Breast epithelium (tissue), 4 donors: ENCODE results near the gene PDIA6. TPM values are rescaled to one million over a fixed set of nuclear protein-coding genes. Genes with fewer than 3 reads are reported as not detected.

Source experiments
- DNase-seq, 2 donors: peaks; one replicate each; pipeline ENCODE4 v3.0.0-alpha.2; 2019; ENCODE audit warnings: low spot score in 2 of 2
- H3K27ac ChIP-seq, 2 donors: fragments of 200-600 bp; sonication (generic) in 1 of 2; one replicate each; pipeline ENCODE4 v1.5.1; 2016 to 2019; ENCODE audit warnings: mild to moderate bottlenecking in 1 of 2
- H3K27me3 ChIP-seq, 2 donors: fragments of 200-600 bp; sonication (generic) in 1 of 2; one replicate each; pipeline versions ENCODE4 v1.5.1 to v1.6.0; 2017 to 2019; ENCODE audit warnings: control low read depth in 1 of 2, mild to moderate bottlenecking in 1 of 2
- H3K36me3 ChIP-seq: fragments of 200-600 bp; one replicate; pipeline ENCODE4 v1.5.1; 2019
- H3K4me1 ChIP-seq, 2 donors: fragments of 200-600 bp; sonication (generic); one replicate each; pipeline ENCODE4 v1.5.1; 2016 to 2019; ENCODE audit warnings: control low read depth in 1 of 2
- H3K4me3 ChIP-seq, 3 donors: fragments of 200-600 bp; sonication (generic); 1 replicate in 2 of 3; 2 replicates in 1 of 3; pipeline ENCODE4 v1.5.1; 2016 to 2019; ENCODE audit warnings: mild to moderate bottlenecking in 3 of 3, moderate library complexity in 2 of 3
- H3K9me3 ChIP-seq, 2 donors: fragments of 200-600 bp; sonication (generic) in 1 of 2; one replicate each; pipeline ENCODE4 v1.5.1; 2016 to 2019; ENCODE audit warnings: control low read depth in 1 of 2
- POLR2A ChIP-seq: fragments of 450-650 bp; IDR thresholded peaks from one replicate; pipeline ENCODE4 v1.6.1; 2016; ENCODE audit warnings: antibody characterized with exemption, mild to moderate bottlenecking, moderate library complexity
- POLR2AphosphoS5 ChIP-seq, 3 donors: sonication (generic); formaldehyde crosslinking; IDR thresholded peaks; one replicate each; pipeline ENCODE4 v1.6.1; 2017; ENCODE audit warnings: antibody characterized with exemption in 3 of 3
- intact Hi-C: fragments of 100-400 bp; cut with DNase I; formaldehyde crosslinking; loops from one replicate; pipeline ENCODE4 v1.15.1; 2023; ENCODE audit warnings: low total_unique reads
- total RNA-seq, 3 donors: library from RNA; depleted of rRNA; stranded (reverse); fragments of >200 nt; gene quantifications; one replicate each; pipeline ENCODE4 v1.1.0, GENCODE V29; 2016
- TF ChIP-seq, protein P1 (sequence below), 3 donors: fragments of 450-650 bp; IDR thresholded peaks; one replicate each; pipeline ENCODE4 v1.5.1; 2016 to 2017; ENCODE audit warnings: antibody characterized with exemption in 3 of 3, mild to moderate bottlenecking in 3 of 3, moderate library complexity in 3 of 3

The PDIA6 gene
- total RNA-seq, 3 donors from 2014 or later, result 84.7 to 118 (median 108) TPM

DNA sequence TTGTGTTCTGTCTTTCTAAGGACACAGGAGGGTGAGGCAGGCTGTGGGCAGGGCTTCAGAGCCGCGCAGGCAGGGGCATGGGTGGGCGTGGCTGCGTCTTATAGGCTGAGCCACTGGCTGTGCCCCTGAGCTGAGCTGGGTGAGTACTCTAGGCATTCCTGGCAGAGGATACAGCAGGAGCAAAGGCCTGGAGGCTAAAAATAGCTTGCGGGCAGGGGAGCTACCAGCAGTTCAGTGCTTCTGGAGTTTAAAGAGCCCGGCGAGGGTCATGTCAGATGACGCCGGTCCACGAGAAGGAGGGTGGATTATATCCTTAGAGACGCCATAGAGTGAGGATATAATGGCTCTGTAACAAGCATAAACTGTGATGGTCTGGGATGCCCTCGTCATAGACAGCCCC lies 31.5 kb upstream of the PDIA6 start:
- intact Hi-C loops, result no loop called here

DNA sequence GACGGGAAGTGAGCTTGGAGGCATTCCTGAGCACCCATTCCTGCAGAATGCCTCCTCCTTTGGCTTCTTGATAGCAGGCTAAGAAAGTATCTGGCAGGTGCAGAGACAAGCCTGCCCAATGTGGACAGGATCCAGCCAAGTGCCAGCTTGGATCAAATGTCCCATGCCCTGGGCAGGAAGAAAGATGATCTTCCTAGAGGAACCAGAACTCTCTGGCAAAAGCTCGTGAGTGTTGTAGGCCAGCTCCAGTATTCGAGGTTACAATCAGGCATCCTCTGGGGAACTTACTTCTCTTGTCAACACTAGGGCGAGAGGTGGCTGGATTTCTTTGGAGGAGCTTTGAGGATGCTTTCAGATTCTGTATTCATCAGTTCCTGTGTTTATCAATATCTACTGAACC lies 29.9 kb upstream of the PDIA6 start:
- DNase-seq, result no peak
- Histone ChIP-seq H3K4me1 (no peaks in the 10 kb centered on the region), H3K27ac (no peak overlapping the region), H3K4me3 (no peak overlapping the region), H3K27me3 (peaks cover 0 to 4% of the 10 kb centered on the region in 2 donors), H3K36me3 (no peaks in the 10 kb centered on the region), H3K9me3 (peaks cover 24 to 26% of the 10 kb centered on the region in 2 donors)
- TF ChIP-seq POLR2AphosphoS5 (IDR thresholded peaks at IDR 0.05) (no peak), POLR2A (no peak)
- TF ChIP-seq, protein P1, sequence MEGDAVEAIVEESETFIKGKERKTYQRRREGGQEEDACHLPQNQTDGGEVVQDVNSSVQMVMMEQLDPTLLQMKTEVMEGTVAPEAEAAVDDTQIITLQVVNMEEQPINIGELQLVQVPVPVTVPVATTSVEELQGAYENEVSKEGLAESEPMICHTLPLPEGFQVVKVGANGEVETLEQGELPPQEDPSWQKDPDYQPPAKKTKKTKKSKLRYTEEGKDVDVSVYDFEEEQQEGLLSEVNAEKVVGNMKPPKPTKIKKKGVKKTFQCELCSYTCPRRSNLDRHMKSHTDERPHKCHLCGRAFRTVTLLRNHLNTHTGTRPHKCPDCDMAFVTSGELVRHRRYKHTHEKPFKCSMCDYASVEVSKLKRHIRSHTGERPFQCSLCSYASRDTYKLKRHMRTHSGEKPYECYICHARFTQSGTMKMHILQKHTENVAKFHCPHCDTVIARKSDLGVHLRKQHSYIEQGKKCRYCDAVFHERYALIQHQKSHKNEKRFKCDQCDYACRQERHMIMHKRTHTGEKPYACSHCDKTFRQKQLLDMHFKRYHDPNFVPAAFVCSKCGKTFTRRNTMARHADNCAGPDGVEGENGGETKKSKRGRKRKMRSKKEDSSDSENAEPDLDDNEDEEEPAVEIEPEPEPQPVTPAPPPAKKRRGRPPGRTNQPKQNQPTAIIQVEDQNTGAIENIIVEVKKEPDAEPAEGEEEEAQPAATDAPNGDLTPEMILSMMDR (IDR thresholded peaks at IDR 0.05), result no peak
- intact Hi-C loops, result no loop called here

More for the DNA sequence above, 31.5 kb upstream of the PDIA6 start:
- H3K4me1 ChIP-seq, result no peaks in the 10 kb centered on the region
- TF ChIP-seq POLR2AphosphoS5 (IDR thresholded peaks at IDR 0.05) (no peak), POLR2A (no peak)
- TF ChIP-seq, protein P1 (IDR thresholded peaks at IDR 0.05), result no peak
- peaks cover 24 to 26% of the 10 kb centered on the region in 2 donors for H3K9me3 ChIP-seq
- no peak overlapping the region for H3K27ac ChIP-seq
- peaks cover 0 to 4% of the 10 kb centered on the region in 2 donors for H3K27me3 ChIP-seq
- no peak overlapping the region for H3K4me3 ChIP-seq
- no peaks in the 10 kb centered on the region for H3K36me3 ChIP-seq
- DNase-seq, result no peak

GRCh38 chr2:10841547-10842219 lies 29.1 kb upstream of the PDIA6 start:
- Histone ChIP-seq H3K27me3 (peaks cover 0 to 4% of the 10 kb centered on the region in 2 donors), H3K36me3 (no peaks in the 10 kb centered on the region), H3K4me3 (no peak overlapping the region), H3K27ac (no peak overlapping the region), H3K4me1 (no peaks in the 10 kb centered on the region), H3K9me3 (peaks cover 24 to 26% of the 10 kb centered on the region in 2 donors)
- intact Hi-C loops, result no loop called here
- no peak for DNase-seq
- TF ChIP-seq POLR2AphosphoS5 (IDR thresholded peaks at IDR 0.05) (no peak), POLR2A (no peak)
- TF ChIP-seq, protein P1 (IDR thresholded peaks at IDR 0.05), result no peak

DNA sequence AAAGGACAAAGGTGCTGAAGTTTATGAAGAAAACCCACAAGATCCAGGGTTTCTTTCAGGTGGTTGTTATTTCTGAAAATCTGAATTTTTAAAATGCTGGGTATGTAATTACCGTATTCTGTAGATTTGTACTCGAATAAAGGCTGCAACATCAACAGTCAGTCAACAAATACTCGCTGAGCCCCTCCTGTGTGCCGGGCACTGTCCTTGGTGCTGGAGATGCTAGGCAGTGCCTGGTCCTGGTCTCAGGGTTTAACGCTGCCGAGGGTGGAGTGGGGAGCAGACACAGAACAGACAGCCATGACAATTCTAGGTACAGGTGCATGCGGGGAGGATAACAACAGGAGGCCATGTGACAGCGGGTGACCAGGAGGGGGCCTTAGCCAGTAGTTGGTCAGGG lies 27.2 kb upstream of the PDIA6 start:
- Histone ChIP-seq H3K4me1 (no peaks in the 10 kb centered on the region), H3K27ac (no peak overlapping the region), H3K27me3 (no peaks in the 10 kb centered on the region), H3K36me3 (no peaks in the 10 kb centered on the region), H3K9me3 (peaks cover 24 to 26% of the 10 kb centered on the region in 2 donors), H3K4me3 (no peak overlapping the region)
- DNase-seq, result no peak
- TF ChIP-seq, protein P1 (IDR thresholded peaks at IDR 0.05), result no peak
- no peak for TF ChIP-seq POLR2AphosphoS5 (IDR thresholded peaks at IDR 0.05)
- TF ChIP-seq POLR2A, result no peak
- intact Hi-C loops, result no loop called here

- no peak for TF ChIP-seq POLR2A
- TF ChIP-seq, protein P1 (IDR thresholded peaks at IDR 0.05), result no peak
- TF ChIP-seq POLR2AphosphoS5 (IDR thresholded peaks at IDR 0.05), result no peak
- H3K36me3 ChIP-seq, result no peaks in the 10 kb centered on the region
- no peak overlapping the region for H3K4me3 ChIP-seq
- intact Hi-C loops, result no loop called here
- H3K9me3 ChIP-seq, result peaks cover 24 to 26% of the 10 kb centered on the region in 2 donors
- no peak for DNase-seq
- H3K27ac ChIP-seq, result no peak overlapping the region
- H3K4me1 ChIP-seq, result no peaks in the 10 kb centered on the region
- H3K27me3 ChIP-seq, result no peaks in the 10 kb centered on the region
These were observed 26.1 kb upstream of the PDIA6 start for GRCh38 chr2:10838734-10839133.
